HepG2 (cell line): ENCODE data around the gene NR2F1-AS1. TPM values are rescaled to one million over a fixed set of nuclear protein-coding genes. Genes with fewer than 3 reads are reported as not detected.

Experiments
- DBP ChIP-seq: sonication (generic); formaldehyde crosslinking; IDR thresholded peaks from 2 replicates; pipeline ENCODE4 v1.4.0; 2020; ENCODE audit warnings: missing genetic modification reagents; ENCODE audit errors: not compliant biosample characterization
- ETS1 ChIP-seq: sonication (generic); formaldehyde crosslinking; IDR thresholded peaks from 2 replicates; pipeline ENCODE4 v1.4.0; 2020; ENCODE audit warnings: missing genetic modification reagents
- ETV5 ChIP-seq: IDR thresholded peaks from 2 replicates; pipeline ENCODE4 v1.6.1; 2018; ENCODE audit warnings: missing biosample characterization, missing genetic modification reagents, inconsistent platforms, borderline replicate concordance
- MAX ChIP-seq: IDR thresholded peaks from 2 replicates; pipeline ENCODE4 v1.6.1; 2012; ENCODE audit warnings: inconsistent platforms
- RAD21 ChIP-seq: fragments of 450-650 bp; formaldehyde crosslinking; IDR thresholded peaks from 2 replicates; pipeline ENCODE4 v1.5.0; 2020; ENCODE audit warnings: mild to moderate bottlenecking
- ZIK1 ChIP-seq: sonication (generic); formaldehyde crosslinking; IDR thresholded peaks from 2 replicates; pipeline ENCODE4 v1.5.0; 2020; ENCODE audit warnings: mild to moderate bottlenecking, low read depth, missing genetic modification reagents, borderline replicate concordance
- ZNF12 ChIP-seq: sonication (generic); formaldehyde crosslinking; IDR thresholded peaks from 2 replicates; pipeline ENCODE4 v1.5.0; 2020; ENCODE audit warnings: missing genetic modification reagents
- ZNF800 ChIP-seq: sonication (generic); formaldehyde crosslinking; IDR thresholded peaks from 2 replicates; pipeline ENCODE4 v1.4.0; 2020; ENCODE audit warnings: missing genetic modification reagents
- polyA plus RNA-seq, 8 experiments: library from polyadenylated mRNA; depleted of rRNA in 3 of 8; stranded (reverse) in 7 of 8; unstranded in 1 of 8; fragments of >200 nt; fragmentation: Illumina TruSeq in 4 of 8; extraction: Trizol in 4 of 8; gene quantifications; 2 replicates each; pipeline versions ENCODE4 v1.2.1 to v1.2.3, GENCODE V29; 2011 to 2016; ENCODE audit warnings: low read depth in 4 of 8, missing spikeins in 1 of 8, mixed read lengths in 1 of 8; ENCODE audit not compliant: insufficient read depth in 1 of 8
- total RNA-seq, 5 experiments: library from RNA; depleted of rRNA; stranded (reverse); fragments of >200 nt; fragmentation: Illumina TruSeq; extraction: Trizol; gene quantifications; 2 replicates each; pipeline ENCODE4 v1.2.3, GENCODE V29; 2016; ENCODE audit warnings: low read depth in 1 of 5
- TF ChIP-seq, protein P1 (sequence below): sonication (generic); formaldehyde crosslinking; IDR thresholded peaks from one replicate; pipeline ENCODE4 v1.5.1; 2020; ENCODE audit warnings: mild to moderate bottlenecking, missing genetic modification reagents; ENCODE audit errors: not compliant biosample characterization

NR2F1-AS1 gene
- total and polyA plus RNA-seq, 2 of the 13 experiments (the other 11 are each of a cell fraction or from before 2014, with no cell fraction given): 2.8 TPM

DNA sequence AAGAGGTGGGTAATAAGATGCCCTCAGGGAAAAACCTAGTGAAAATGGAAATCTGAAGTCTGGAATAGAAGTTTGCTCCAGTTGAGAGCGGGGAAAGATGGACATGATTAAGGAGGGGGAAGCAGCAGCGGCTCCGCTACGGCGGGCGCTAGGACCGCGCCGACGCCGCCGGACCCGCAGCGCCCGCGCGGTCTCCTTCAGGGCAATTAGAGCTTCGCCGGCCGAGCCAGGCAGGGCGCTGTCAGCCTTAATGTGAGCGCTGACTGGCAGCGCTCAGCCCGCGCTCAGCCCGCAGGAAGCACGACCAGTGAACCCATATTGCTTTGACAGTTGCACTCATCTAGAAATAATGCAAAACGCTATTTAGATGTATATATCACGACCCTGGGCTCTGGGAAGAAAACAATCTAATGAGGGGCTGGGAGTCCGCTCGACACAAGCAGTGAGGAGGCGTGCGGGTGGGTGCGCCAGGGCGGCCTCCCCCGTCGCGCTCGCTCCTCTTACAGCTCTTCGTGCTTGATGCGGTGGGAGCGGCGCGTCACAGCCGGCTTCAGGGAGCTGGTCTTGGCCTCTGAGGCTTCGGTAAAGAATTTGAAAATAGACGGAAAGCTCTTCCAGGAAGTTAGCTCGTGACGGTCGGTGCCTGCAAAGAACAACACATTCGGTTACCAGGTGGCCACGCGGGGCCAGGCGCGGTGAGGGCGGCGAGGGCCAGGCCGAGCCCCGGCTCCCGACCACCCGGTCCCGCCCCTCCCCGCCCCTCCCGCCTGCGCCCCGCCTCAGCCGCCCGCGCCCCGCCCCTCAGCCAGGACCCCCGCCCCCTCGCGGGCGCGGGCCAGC lies 39.7 kb upstream of the NR2F1-AS1 start (continued):
- TF ChIP-seq, protein P1, sequence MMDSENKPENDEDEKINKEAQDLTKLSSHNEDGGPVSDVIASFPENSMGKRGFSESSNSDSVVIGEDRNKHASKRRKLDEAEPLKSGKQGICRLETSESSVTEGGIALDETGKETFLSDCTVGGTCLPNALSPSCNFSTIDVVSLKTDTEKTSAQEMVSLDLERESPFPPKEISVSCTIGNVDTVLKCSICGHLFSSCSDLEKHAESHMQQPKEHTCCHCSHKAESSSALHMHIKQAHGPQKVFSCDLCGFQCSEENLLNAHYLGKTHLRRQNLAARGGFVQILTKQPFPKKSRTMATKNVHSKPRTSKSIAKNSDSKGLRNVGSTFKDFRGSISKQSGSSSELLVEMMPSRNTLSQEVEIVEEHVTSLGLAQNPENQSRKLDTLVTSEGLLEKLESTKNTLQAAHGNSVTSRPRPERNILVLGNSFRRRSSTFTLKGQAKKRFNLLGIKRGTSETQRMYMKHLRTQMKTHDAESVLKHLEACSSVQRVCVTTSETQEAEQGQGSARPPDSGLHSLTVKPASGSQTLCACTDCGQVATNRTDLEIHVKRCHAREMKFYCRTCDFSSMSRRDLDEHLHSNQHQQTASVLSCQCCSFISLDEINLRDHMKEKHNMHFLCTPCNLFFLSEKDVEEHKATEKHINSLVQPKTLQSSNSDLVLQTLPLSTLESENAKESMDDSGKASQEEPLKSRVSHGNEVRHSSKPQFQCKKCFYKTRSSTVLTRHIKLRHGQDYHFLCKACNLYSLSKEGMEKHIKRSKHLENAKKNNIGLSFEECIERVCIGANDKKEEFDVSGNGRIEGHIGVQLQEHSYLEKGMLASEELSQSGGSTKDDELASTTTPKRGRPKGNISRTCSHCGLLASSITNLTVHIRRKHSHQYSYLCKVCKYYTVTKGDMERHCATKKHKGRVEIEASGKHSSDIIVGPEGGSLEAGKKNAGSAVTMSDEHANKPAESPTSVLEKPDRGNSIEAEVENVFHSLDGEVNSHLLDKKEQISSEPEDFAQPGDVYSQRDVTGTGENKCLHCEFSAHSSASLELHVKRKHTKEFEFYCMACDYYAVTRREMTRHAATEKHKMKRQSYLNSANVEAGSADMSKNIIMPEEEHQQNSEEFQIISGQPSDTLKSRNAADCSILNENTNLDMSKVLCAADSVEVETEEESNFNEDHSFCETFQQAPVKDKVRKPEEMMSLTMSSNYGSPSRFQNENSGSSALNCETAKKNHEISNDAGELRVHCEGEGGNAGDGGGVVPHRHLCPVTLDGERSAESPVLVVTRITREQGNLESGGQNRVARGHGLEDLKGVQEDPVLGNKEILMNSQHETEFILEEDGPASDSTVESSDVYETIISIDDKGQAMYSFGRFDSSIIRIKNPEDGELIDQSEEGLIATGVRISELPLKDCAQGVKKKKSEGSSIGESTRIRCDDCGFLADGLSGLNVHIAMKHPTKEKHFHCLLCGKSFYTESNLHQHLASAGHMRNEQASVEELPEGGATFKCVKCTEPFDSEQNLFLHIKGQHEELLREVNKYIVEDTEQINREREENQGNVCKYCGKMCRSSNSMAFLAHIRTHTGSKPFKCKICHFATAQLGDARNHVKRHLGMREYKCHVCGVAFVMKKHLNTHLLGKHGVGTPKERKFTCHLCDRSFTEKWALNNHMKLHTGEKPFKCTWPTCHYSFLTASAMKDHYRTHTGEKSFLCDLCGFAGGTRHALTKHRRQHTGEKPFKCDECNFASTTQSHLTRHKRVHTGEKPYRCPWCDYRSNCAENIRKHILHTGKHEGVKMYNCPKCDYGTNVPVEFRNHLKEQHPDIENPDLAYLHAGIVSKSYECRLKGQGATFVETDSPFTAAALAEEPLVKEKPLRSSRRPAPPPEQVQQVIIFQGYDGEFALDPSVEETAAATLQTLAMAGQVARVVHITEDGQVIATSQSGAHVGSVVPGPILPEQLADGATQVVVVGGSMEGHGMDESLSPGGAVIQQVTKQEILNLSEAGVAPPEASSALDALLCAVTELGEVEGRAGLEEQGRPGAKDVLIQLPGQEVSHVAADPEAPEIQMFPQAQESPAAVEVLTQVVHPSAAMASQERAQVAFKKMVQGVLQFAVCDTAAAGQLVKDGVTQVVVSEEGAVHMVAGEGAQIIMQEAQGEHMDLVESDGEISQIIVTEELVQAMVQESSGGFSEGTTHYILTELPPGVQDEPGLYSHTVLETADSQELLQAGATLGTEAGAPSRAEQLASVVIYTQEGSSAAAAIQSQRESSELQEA (CRISPR knock-in tag): peak; percentile 32
- TF ChIP-seq ZNF800 (CRISPR knock-in tag) (peak; percentile 89), ETS1 (CRISPR knock-in tag) (0 out of 2 replicates have a peak, but pooled peaks have one; percentile 38), ZIK1 (no peak), ZNF12 (CRISPR knock-in tag) (no peak), DBP (CRISPR knock-in tag) (no peak), ETV5 (CRISPR knock-in tag) (no peak), MAX (peak; percentile 47; the same call in 1 of the 2 replicates), RAD21 (CRISPR knock-in tag) (peak; percentile 44)
